Skeletal muscle tissue (tissue), 5 donors: ENCODE results near the gene RADIL. TPM values are rescaled to one million over a fixed set of nuclear protein-coding genes. Genes with fewer than 3 reads are reported as not detected.

ENCODE experiments used
- H3K27ac ChIP-seq: one replicate; pipeline ENCODE4 v1.7.0; 2013; ENCODE audit warnings: mild to moderate bottlenecking, low read depth, low read length, inconsistent platforms
- H3K27me3 ChIP-seq, 3 donors: one replicate each; pipeline ENCODE4 v1.7.0; 2013; ENCODE audit warnings: low read length in 3 of 3; ENCODE audit not compliant: control insufficient read depth in 3 of 3, insufficient read depth in 3 of 3
- H3K36me3 ChIP-seq, 3 donors: one replicate each; pipeline ENCODE4 v1.7.0; 2013; ENCODE audit warnings: low read length in 3 of 3; ENCODE audit not compliant: control insufficient read depth in 3 of 3, insufficient read depth in 3 of 3
- H3K4me1 ChIP-seq, 3 donors: one replicate each; pipeline ENCODE4 v1.7.0; 2013; ENCODE audit warnings: low read length in 3 of 3, mild to moderate bottlenecking in 3 of 3; ENCODE audit not compliant: control insufficient read depth in 3 of 3, insufficient read depth in 3 of 3
- H3K4me3 ChIP-seq, 3 donors: one replicate each; pipeline ENCODE4 v1.7.0; 2013; ENCODE audit warnings: low read length in 3 of 3
- H3K9ac ChIP-seq, 3 donors: one replicate each; pipeline ENCODE4 v1.7.0; 2013; ENCODE audit warnings: low read length in 3 of 3, mild to moderate bottlenecking in 3 of 3, moderate library complexity in 2 of 3, low read depth in 1 of 3
- H3K9me3 ChIP-seq, 3 donors: one replicate each; pipeline ENCODE4 v1.7.0; 2013; ENCODE audit warnings: low read length in 3 of 3; ENCODE audit not compliant: control insufficient read depth in 3 of 3
- small RNA-seq: library from RNA; depleted of rRNA; stranded (forward); fragments of <200 nt; gene quantifications from one replicate; pipeline ENCODE3, GENCODE V24; 2014
- total RNA-seq: library from RNA; depleted of rRNA; stranded (reverse); fragments of >200 nt; gene quantifications from one replicate; pipeline ENCODE4 v1.2.3, GENCODE V29; 2014
- donor health status: Osteomylitis.

RADIL gene
- total RNA-seq, 1 donor from 2014 or later = 1.0 TPM

GRCh38 chr7:4749798-4750197 lies 133.7 kb downstream of the RADIL start:
- H3K27me3 ChIP-seq = no peaks in the 10 kb centered on the region
- peak overlapping the region; percentile 18 for H3K27ac ChIP-seq
- peaks cover 15 to 30% (median 28%) of the 10 kb centered on the region in 3 donors for H3K4me1 ChIP-seq
- H3K9me3 ChIP-seq = no peaks in the 10 kb centered on the region
- peaks cover 10 to 11% (median 10%) of the 10 kb centered on the region in 3 donors for H3K36me3 ChIP-seq
- no peak overlapping the region for H3K4me3 ChIP-seq
- H3K9ac ChIP-seq = no peak overlapping the region

GRCh38 chr7:4749363-4749762 lies 134.2 kb downstream of the RADIL start:
- no peaks in the 10 kb centered on the region for H3K27me3 ChIP-seq
- H3K9me3 ChIP-seq = no peaks in the 10 kb centered on the region
- H3K9ac ChIP-seq = no peak overlapping the region
- peak overlapping the region; percentile 18 for H3K27ac ChIP-seq
- H3K4me3 ChIP-seq = no peak overlapping the region
- H3K4me1 ChIP-seq = peaks cover 19 to 34% (median 32%) of the 10 kb centered on the region in 3 donors
- H3K36me3 ChIP-seq = peaks cover 6 to 7% (median 6%) of the 10 kb centered on the region in 3 donors

Small RNA genes within 50 kb of the gene (small RNA-seq; reads per million reads assigned to genes)
- gene MIR4656 = not detected
- not detected for gene RF00019

Other genes starting within 250 kb of the RADIL start
- 17.2 TPM for gene FOXK1, start 201.4 kb downstream of the RADIL start, total RNA-seq
- gene AP5Z1, start 108.1 kb downstream of the RADIL start, total RNA-seq = 13.6 TPM
- under 0.01 TPM for gene PAPOLB, start 21.7 kb downstream of the RADIL start, total RNA-seq
- gene MMD2, start 75.5 kb upstream of the RADIL start, total RNA-seq = not detected
- gene RBAK, start 162.1 kb upstream of the RADIL start, total RNA-seq = 6.3 TPM